Measurements from ENCODE around the gene GPX6.
"Not testable (repeated sequence)": the region's sequence is repeated elsewhere in the genome, so short reads cannot be mapped to it uniquely, and the experiment has no call there.

The GPX6 gene

DNA sequence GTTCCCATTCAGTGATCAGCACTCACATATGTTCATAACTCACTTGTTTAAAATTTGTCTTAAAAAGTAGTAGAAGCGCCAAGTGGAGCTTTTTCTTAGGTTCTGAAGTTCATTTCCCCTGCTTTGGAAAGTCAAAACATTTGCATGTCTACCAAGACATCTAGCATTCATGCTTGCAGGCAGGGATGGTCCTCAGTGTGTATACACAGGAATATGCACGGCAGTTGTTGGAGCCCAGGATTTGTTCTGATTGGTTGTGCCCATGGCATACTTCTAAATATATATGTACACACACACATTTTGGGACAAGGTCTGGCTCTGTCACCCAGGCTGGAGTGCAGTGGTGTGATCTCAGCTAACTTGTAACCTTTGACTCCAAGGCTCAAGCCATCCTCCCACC lies 2.4 kb upstream of the GPX6 start:
- H3K4me1 ChIP-seq (ENCODE audit: control insufficient read depth, insufficient read depth, low read length) = no peaks in the 10 kb centered on the region
- no peaks in the 10 kb centered on the region for H3K9me3 ChIP-seq (ENCODE audit: control insufficient read depth, low read length)
- no peaks in the 10 kb centered on the region for H3K36me3 ChIP-seq (ENCODE audit: control insufficient read depth, insufficient read depth, low read length)
- no peaks in the 10 kb centered on the region for H3K27me3 ChIP-seq (ENCODE audit: control insufficient read depth, insufficient read depth, low read length)
- no peak overlapping the region for H3K4me3 ChIP-seq (ENCODE audit: low read length)
- no peak overlapping the region for H3K9ac ChIP-seq (ENCODE audit: low read length)

- not testable (repeated sequence) for H3K9me3 ChIP-seq (ENCODE audit: control insufficient read depth, low read length); H3K27me3 ChIP-seq (ENCODE audit: control insufficient read depth, insufficient read depth, low read length); H3K4me3 ChIP-seq (ENCODE audit: low read length); H3K36me3 ChIP-seq (ENCODE audit: control insufficient read depth, insufficient read depth, low read length); H3K9ac ChIP-seq (ENCODE audit: low read length); H3K4me1 ChIP-seq (ENCODE audit: control insufficient read depth, insufficient read depth, low read length)
Observed at GRCh38 chr6:28512387-28512786, 3.2 kb downstream of the GPX6 start.

- H3K27me3 ChIP-seq (ENCODE audit: control insufficient read depth, insufficient read depth, low read length) = no peaks in the 10 kb centered on the region
- no peaks in the 10 kb centered on the region for H3K9me3 ChIP-seq (ENCODE audit: control insufficient read depth, low read length)
Observed at GRCh38 chr6:28511628-28512300, 3.8 kb downstream of the GPX6 start.

DNA sequence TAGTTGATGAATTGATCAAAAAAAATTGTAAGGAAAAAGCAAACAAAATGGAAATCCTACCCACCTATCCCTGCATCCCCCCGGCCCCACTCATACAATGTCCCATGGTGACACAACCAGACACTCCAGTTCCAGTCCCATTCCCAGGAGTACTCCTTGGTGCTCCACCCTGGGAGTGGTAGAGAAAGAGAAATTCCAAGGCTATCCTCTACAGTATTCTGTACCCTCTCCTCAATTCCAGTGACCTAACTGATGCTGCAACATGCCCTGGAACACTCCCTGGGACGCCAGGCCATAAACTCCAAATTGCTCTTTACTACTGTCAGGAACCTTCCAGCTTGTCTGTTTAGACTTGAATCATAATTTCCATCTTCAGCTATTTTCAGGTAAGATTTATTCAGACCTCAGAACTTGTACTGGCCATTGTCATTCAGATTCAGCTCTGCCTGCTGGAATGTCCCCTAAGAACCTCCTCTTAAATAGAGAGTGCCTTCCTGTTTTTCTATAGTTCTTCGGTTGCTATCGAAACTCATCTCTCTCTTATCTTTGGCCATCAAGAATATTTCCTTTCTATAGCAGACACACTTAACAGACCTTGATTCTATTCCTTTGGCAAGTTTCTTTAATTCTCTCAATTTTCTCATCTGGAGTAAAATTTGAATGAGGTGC lies 8.7 kb downstream of the GPX6 start:
- no peaks in the 10 kb centered on the region for H3K36me3 ChIP-seq (ENCODE audit: control insufficient read depth, insufficient read depth, low read length)
- H3K9ac ChIP-seq (ENCODE audit: low read length) = no peak overlapping the region
- H3K9me3 ChIP-seq (ENCODE audit: control insufficient read depth, low read length) = no peaks in the 10 kb centered on the region
- no peaks in the 10 kb centered on the region for H3K27me3 ChIP-seq (ENCODE audit: control insufficient read depth, insufficient read depth, low read length)
- no peak overlapping the region for H3K4me3 ChIP-seq (ENCODE audit: low read length)
- H3K4me1 ChIP-seq (ENCODE audit: control insufficient read depth, insufficient read depth, low read length) = no peaks in the 10 kb centered on the region

More at GRCh38 chr6:28511628-28512300, 3.8 kb downstream of the GPX6 start:
- Histone ChIP-seq H3K9ac (ENCODE audit: low read length) (no peak overlapping the region), H3K36me3 (ENCODE audit: control insufficient read depth, insufficient read depth, low read length) (no peaks in the 10 kb centered on the region), H3K4me3 (ENCODE audit: low read length) (no peak overlapping the region), H3K4me1 (ENCODE audit: control insufficient read depth, insufficient read depth, low read length) (no peaks in the 10 kb centered on the region)

GRCh38 chr6:28505733-28506132 lies 9.9 kb downstream of the GPX6 start:
- Histone ChIP-seq H3K4me3 (ENCODE audit: low read length) (no peak overlapping the region), H3K9me3 (ENCODE audit: control insufficient read depth, low read length) (no peaks in the 10 kb centered on the region), H3K4me1 (ENCODE audit: control insufficient read depth, insufficient read depth, low read length) (no peaks in the 10 kb centered on the region), H3K27me3 (ENCODE audit: control insufficient read depth, insufficient read depth, low read length) (no peaks in the 10 kb centered on the region), H3K9ac (ENCODE audit: low read length) (no peak overlapping the region), H3K36me3 (ENCODE audit: control insufficient read depth, insufficient read depth, low read length) (no peaks in the 10 kb centered on the region)

- H3K36me3 ChIP-seq (ENCODE audit: control insufficient read depth, insufficient read depth, low read length); H3K4me3 ChIP-seq (ENCODE audit: low read length); H3K9ac ChIP-seq (ENCODE audit: low read length); H3K4me1 ChIP-seq (ENCODE audit: control insufficient read depth, insufficient read depth, low read length); H3K27me3 ChIP-seq (ENCODE audit: control insufficient read depth, insufficient read depth, low read length); H3K9me3 ChIP-seq (ENCODE audit: control insufficient read depth, low read length): not testable (repeated sequence)
Observed at GRCh38 chr6:28502709-28503305, 12.8 kb downstream of the GPX6 start.

GRCh38 chr6:28502136-28502535 lies 13.5 kb downstream of the GPX6 start:
- not testable (repeated sequence) for H3K9ac ChIP-seq (ENCODE audit: low read length); H3K9me3 ChIP-seq (ENCODE audit: control insufficient read depth, low read length); H3K27me3 ChIP-seq (ENCODE audit: control insufficient read depth, insufficient read depth, low read length); H3K36me3 ChIP-seq (ENCODE audit: control insufficient read depth, insufficient read depth, low read length); H3K4me3 ChIP-seq (ENCODE audit: low read length); H3K4me1 ChIP-seq (ENCODE audit: control insufficient read depth, insufficient read depth, low read length)

- Histone ChIP-seq H3K9ac (ENCODE audit: low read length) (no peak overlapping the region), H3K9me3 (ENCODE audit: control insufficient read depth, low read length) (no peaks in the 10 kb centered on the region), H3K27me3 (ENCODE audit: control insufficient read depth, insufficient read depth, low read length) (no peaks in the 10 kb centered on the region), H3K36me3 (ENCODE audit: control insufficient read depth, insufficient read depth, low read length) (no peaks in the 10 kb centered on the region), H3K4me3 (ENCODE audit: low read length) (no peak overlapping the region), H3K4me1 (ENCODE audit: control insufficient read depth, insufficient read depth, low read length) (no peaks in the 10 kb centered on the region)
Observed at GRCh38 chr6:28501259-28501658, 14.3 kb downstream of the GPX6 start.

- Histone ChIP-seq H3K9ac (ENCODE audit: low read length) (no peak overlapping the region), H3K9me3 (ENCODE audit: control insufficient read depth, low read length) (no peaks in the 10 kb centered on the region), H3K4me1 (ENCODE audit: control insufficient read depth, insufficient read depth, low read length) (no peaks in the 10 kb centered on the region), H3K27me3 (ENCODE audit: control insufficient read depth, insufficient read depth, low read length) (no peaks in the 10 kb centered on the region), H3K36me3 (ENCODE audit: control insufficient read depth, insufficient read depth, low read length) (no peaks in the 10 kb centered on the region), H3K4me3 (ENCODE audit: low read length) (no peak overlapping the region)
Observed at GRCh38 chr6:28497893-28498292, 17.7 kb downstream of the GPX6 start.

DNA sequence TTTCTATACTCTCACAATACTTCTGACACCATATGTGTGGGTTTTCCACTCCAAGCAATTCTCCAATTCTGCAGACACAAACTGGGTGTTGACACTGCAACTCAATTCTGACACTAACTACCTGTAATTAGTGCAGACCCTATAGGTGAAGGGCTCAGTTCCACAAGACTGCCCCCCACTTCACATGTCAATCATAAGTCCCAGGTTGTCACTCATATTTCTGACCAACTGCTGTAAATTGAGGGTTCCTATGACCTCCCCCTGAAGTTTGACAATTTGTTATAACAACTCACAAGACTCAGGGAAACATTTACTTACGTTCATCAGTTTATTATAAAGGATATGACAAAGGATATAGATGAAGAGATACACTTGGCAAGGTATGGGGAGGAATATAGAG lies 18.3 kb downstream of the GPX6 start:
- H3K4me3 ChIP-seq (ENCODE audit: low read length) = no peak overlapping the region
- no peaks in the 10 kb centered on the region for H3K9me3 ChIP-seq (ENCODE audit: control insufficient read depth, low read length)
- H3K27me3 ChIP-seq (ENCODE audit: control insufficient read depth, insufficient read depth, low read length) = no peaks in the 10 kb centered on the region
- H3K36me3 ChIP-seq (ENCODE audit: control insufficient read depth, insufficient read depth, low read length) = no peaks in the 10 kb centered on the region
- H3K4me1 ChIP-seq (ENCODE audit: control insufficient read depth, insufficient read depth, low read length) = no peaks in the 10 kb centered on the region
- no peak overlapping the region for H3K9ac ChIP-seq (ENCODE audit: low read length)

DNA sequence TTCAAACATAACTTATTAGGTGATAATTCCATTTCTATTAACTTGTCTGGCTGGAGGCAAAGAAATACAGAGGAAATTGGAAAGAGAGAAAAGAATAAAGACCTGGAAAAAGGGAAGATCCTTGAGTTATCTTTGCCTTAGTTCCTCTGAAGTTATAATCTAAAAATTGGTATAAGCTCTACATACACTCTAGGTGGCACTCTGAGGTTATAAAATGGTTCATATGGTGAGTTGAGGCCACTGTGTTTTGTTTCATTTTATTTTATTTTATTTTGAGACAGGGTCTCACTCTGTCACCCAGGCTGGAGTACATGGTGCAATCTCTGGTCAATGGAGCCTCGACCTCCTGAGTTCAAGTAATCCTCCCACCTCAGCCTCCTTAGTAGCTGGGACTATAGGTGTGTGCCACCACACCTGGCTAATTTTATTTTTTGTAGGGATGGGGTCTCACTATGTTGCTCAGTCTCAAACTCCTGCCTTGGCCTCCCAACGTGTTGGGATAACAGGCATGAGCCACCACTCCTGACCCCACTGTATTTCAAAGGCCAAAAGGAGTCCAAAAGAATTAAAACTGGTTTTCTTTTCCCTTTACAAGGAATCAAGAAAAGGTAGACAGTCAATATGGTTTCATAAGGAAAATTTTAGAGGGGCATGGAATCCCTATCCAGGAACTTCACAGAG lies 19.4 kb downstream of the GPX6 start:
- Histone ChIP-seq H3K36me3 (ENCODE audit: control insufficient read depth, insufficient read depth, low read length) (no peaks in the 10 kb centered on the region), H3K9ac (ENCODE audit: low read length) (no peak overlapping the region), H3K4me3 (ENCODE audit: low read length) (no peak overlapping the region), H3K27me3 (ENCODE audit: control insufficient read depth, insufficient read depth, low read length) (no peaks in the 10 kb centered on the region), H3K9me3 (ENCODE audit: control insufficient read depth, low read length) (no peaks in the 10 kb centered on the region), H3K4me1 (ENCODE audit: control insufficient read depth, insufficient read depth, low read length) (no peaks in the 10 kb centered on the region)

DNA sequence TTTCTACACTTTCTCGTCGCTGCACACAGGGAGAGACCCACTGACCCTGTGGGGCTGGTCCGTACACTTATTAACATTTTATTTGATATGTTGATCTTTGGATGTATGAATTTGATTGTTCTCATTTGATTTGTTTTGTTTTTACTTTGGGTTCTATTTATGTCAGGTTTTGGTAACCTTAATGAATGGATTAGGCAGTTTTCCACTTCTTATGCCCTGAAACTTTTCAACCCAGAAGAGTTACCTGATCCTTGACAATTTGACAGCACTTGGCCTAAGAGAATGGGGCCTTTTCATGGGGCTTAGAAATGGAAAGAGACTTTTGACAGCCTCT lies 23.6 kb downstream of the GPX6 start:
- H3K4me3 ChIP-seq (ENCODE audit: low read length) = no peak overlapping the region
- no peaks in the 10 kb centered on the region for H3K36me3 ChIP-seq (ENCODE audit: control insufficient read depth, insufficient read depth, low read length)
- peaks cover 17% of the 10 kb centered on the region for H3K27me3 ChIP-seq (ENCODE audit: control insufficient read depth, insufficient read depth, low read length)
- H3K9me3 ChIP-seq (ENCODE audit: control insufficient read depth, low read length) = no peaks in the 10 kb centered on the region
- no peak overlapping the region for H3K9ac ChIP-seq (ENCODE audit: low read length)
- no peaks in the 10 kb centered on the region for H3K4me1 ChIP-seq (ENCODE audit: control insufficient read depth, insufficient read depth, low read length)
